ENCODE measurements around the gene PKN1.

The PKN1 gene

GRCh38 chr19:14433554-14434501, 722 bp downstream of the PKN1 start:
- TF ChIP-seq CTCF (IDR thresholded peaks at IDR 0.05; ENCODE audit: low read length, missing control alignments), result no peak
- H3K4me3 ChIP-seq (replicated peaks; ENCODE audit: low read depth, low read length), result peak overlapping the region; percentile 74
- no peak for DNase-seq (ENCODE audit: low read depth)

GRCh38 chr19:14434543-14435319, 1.6 kb downstream of the PKN1 start:
- peak; percentile 82 for DNase-seq (ENCODE audit: low read depth)
- no peak for TF ChIP-seq CTCF (IDR thresholded peaks at IDR 0.05; ENCODE audit: low read length, missing control alignments)
- H3K4me3 ChIP-seq (replicated peaks; ENCODE audit: low read depth, low read length), result peak overlapping the region; percentile 74

GRCh38 chr19:14435320-14436050, 2.4 kb downstream of the PKN1 start:
- H3K4me3 ChIP-seq (replicated peaks; ENCODE audit: low read depth, low read length), result peak overlapping the region; percentile 74
- no peak for TF ChIP-seq CTCF (IDR thresholded peaks at IDR 0.05; ENCODE audit: low read length, missing control alignments)
- no peak for DNase-seq (ENCODE audit: low read depth)

GRCh38 chr19:14437578-14438140, 4.6 kb downstream of the PKN1 start:
- DNase-seq (ENCODE audit: low read depth), result no peak
- no peak overlapping the region for H3K4me3 ChIP-seq (replicated peaks; ENCODE audit: low read depth, low read length)
- TF ChIP-seq CTCF (IDR thresholded peaks at IDR 0.05; ENCODE audit: low read length, missing control alignments), result no peak

GRCh38 chr19:14439014-14439413, 5.9 kb downstream of the PKN1 start:
- TF ChIP-seq CTCF (IDR thresholded peaks at IDR 0.05; ENCODE audit: low read length, missing control alignments), result no peak
- DNase-seq (ENCODE audit: low read depth), result no peak
- no peak overlapping the region for H3K4me3 ChIP-seq (replicated peaks; ENCODE audit: low read depth, low read length)

GRCh38 chr19:14440049-14440448, 6.9 kb downstream of the PKN1 start:
- no peak for TF ChIP-seq CTCF (IDR thresholded peaks at IDR 0.05; ENCODE audit: low read length, missing control alignments)
- H3K4me3 ChIP-seq (replicated peaks; ENCODE audit: low read depth, low read length), result no peak overlapping the region
- no peak for DNase-seq (ENCODE audit: low read depth)
